HepG2 (cell line): ENCODE data around the gene KLF15. TPM values are rescaled to one million over a fixed set of nuclear protein-coding genes. Genes with fewer than 3 reads are reported as not detected.

Experiments
- ARNT ChIP-seq: fragments of 450-650 bp; IDR thresholded peaks from 2 replicates; pipeline ENCODE4 v1.6.1; 2017
- CBX1 ChIP-seq: IDR thresholded peaks from one replicate; pipeline ENCODE4 v1.6.1; 2016; ENCODE audit warnings: antibody characterized with exemption, low read depth
- DMAP1 ChIP-seq: IDR thresholded peaks from 2 replicates; pipeline ENCODE4 v1.6.1; 2016
- FOSL1 ChIP-seq: sonication (generic); formaldehyde crosslinking; IDR thresholded peaks from 2 replicates; pipeline ENCODE4 v1.9.0; 2021; ENCODE audit warnings: missing genetic modification reagents, borderline replicate concordance
- HNRNPUL1 ChIP-seq: fragments of 200-400 bp; formaldehyde crosslinking; IDR thresholded peaks from 2 replicates; pipeline ENCODE4 v1.6.1; 2017; ENCODE audit warnings: low read depth, mild to moderate bottlenecking, low read length, moderate library complexity
- MAFK ChIP-seq, 2 experiments: IDR thresholded peaks in 1 of 2; conservative IDR thresholded peaks in 1 of 2; 2 replicates each; pipeline ENCODE4 v1.6.1; 2011; ENCODE audit warnings: improper control_type of control experiment in 2 of 2, low read length in 2 of 2
- MEF2D ChIP-seq: sonication (generic); formaldehyde crosslinking; IDR thresholded peaks from 2 replicates; pipeline ENCODE4 v1.5.1; 2020; ENCODE audit warnings: mild to moderate bottlenecking, missing genetic modification reagents
- MTA1 ChIP-seq: sonication (generic); formaldehyde crosslinking; IDR thresholded peaks from 2 replicates; pipeline ENCODE4 v1.4.0; 2020; ENCODE audit warnings: missing genetic modification reagents, mild to moderate bottlenecking, borderline replicate concordance
- MTA3 ChIP-seq: sonication (generic); formaldehyde crosslinking; IDR thresholded peaks from 2 replicates; pipeline ENCODE4 v1.4.0; 2020; ENCODE audit warnings: missing genetic modification reagents
- MYC ChIP-seq: sonication (generic); formaldehyde crosslinking; IDR thresholded peaks from 2 replicates; pipeline ENCODE4 v1.9.0; 2021; ENCODE audit warnings: missing genetic modification reagents, borderline replicate concordance
- NCOA2 ChIP-seq: sonication (generic); formaldehyde crosslinking; IDR thresholded peaks from 2 replicates; pipeline ENCODE4 v1.8.0; 2022; ENCODE audit warnings: inconsistent platforms
- RAD21 ChIP-seq: fragments of 450-650 bp; formaldehyde crosslinking; IDR thresholded peaks from 2 replicates; pipeline ENCODE4 v1.5.0; 2020; ENCODE audit warnings: mild to moderate bottlenecking
- RARG ChIP-seq: sonication (generic); formaldehyde crosslinking; IDR thresholded peaks from 2 replicates; pipeline ENCODE4 v1.4.0; 2020; ENCODE audit warnings: low read depth, mild to moderate bottlenecking, missing genetic modification reagents
- TERF1 ChIP-seq: sonication (generic); formaldehyde crosslinking; IDR thresholded peaks from 2 replicates; pipeline ENCODE4 v1.8.0; 2022; ENCODE audit warnings: mild to moderate bottlenecking, missing genetic modification reagents, moderate library complexity
- ZBTB42 ChIP-seq: sonication (generic); formaldehyde crosslinking; IDR thresholded peaks from 2 replicates; pipeline ENCODE4 v1.5.0; 2020; ENCODE audit warnings: mild to moderate bottlenecking, missing genetic modification reagents
- ZMAT5 ChIP-seq: sonication (generic); formaldehyde crosslinking; IDR thresholded peaks from 2 replicates; pipeline ENCODE4 v1.5.0; 2020; ENCODE audit warnings: mild to moderate bottlenecking, low read depth, missing genetic modification reagents, borderline replicate concordance
- ZNF24 ChIP-seq: fragments of 450-650 bp; IDR thresholded peaks from 2 replicates; pipeline ENCODE4 v1.6.1; 2017; ENCODE audit warnings: antibody characterized with exemption, mild to moderate bottlenecking
- ZNF557 ChIP-seq: sonication (generic); formaldehyde crosslinking; IDR thresholded peaks from 2 replicates; pipeline ENCODE4 v1.4.0; 2020; ENCODE audit warnings: missing genetic modification reagents
- ZNF564 ChIP-seq: sonication (generic); formaldehyde crosslinking; IDR thresholded peaks from 2 replicates; pipeline ENCODE4 v1.8.1; 2023; ENCODE audit warnings: mild to moderate bottlenecking, missing genetic modification reagents
- ZNF777 ChIP-seq: sonication (generic); formaldehyde crosslinking; IDR thresholded peaks from 2 replicates; pipeline ENCODE4 v1.4.0; 2020; ENCODE audit warnings: missing genetic modification reagents
- polyA plus RNA-seq, 8 experiments: library from polyadenylated mRNA; depleted of rRNA in 3 of 8; stranded (reverse) in 7 of 8; unstranded in 1 of 8; fragments of >200 nt; fragmentation: Illumina TruSeq in 4 of 8; extraction: Trizol in 4 of 8; gene quantifications; 2 replicates each; pipeline versions ENCODE4 v1.2.1 to v1.2.3, GENCODE V29; 2011 to 2016; ENCODE audit warnings: low read depth in 4 of 8, missing spikeins in 1 of 8, mixed read lengths in 1 of 8; ENCODE audit not compliant: insufficient read depth in 1 of 8
- total RNA-seq, 5 experiments: library from RNA; depleted of rRNA; stranded (reverse); fragments of >200 nt; fragmentation: Illumina TruSeq; extraction: Trizol; gene quantifications; 2 replicates each; pipeline ENCODE4 v1.2.3, GENCODE V29; 2016; ENCODE audit warnings: low read depth in 1 of 5
- TF ChIP-seq, protein P1 (sequence below): IDR thresholded peaks from 2 replicates; pipeline ENCODE4 v1.6.1; 2016; ENCODE audit warnings: mild to moderate bottlenecking, missing biosample characterization, missing genetic modification reagents
- TF ChIP-seq, protein P2 (sequence below): fragments of 450-650 bp; IDR thresholded peaks from 2 replicates; pipeline ENCODE4 v1.6.1; 2017
- TF ChIP-seq, protein P3 (sequence below): sonication (generic); formaldehyde crosslinking; IDR thresholded peaks from 2 replicates; pipeline ENCODE4 v1.5.0; 2020; ENCODE audit warnings: mild to moderate bottlenecking, missing genetic modification reagents, borderline replicate concordance

The KLF15 gene
- total and polyA plus RNA-seq, 2 of the 13 experiments (the other 11 are each of a cell fraction or from before 2014, with no cell fraction given), result 7.1 to 7.8 TPM

- TF ChIP-seq, protein P1, sequence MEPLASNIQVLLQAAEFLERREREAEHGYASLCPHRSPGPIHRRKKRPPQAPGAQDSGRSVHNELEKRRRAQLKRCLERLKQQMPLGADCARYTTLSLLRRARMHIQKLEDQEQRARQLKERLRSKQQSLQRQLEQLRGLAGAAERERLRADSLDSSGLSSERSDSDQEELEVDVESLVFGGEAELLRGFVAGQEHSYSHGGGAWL (CRISPR knock-in tag), result no peak
- TF ChIP-seq HNRNPUL1 (no peak), MTA3 (no peak), ZNF24 (no peak), ARNT (no peak), MYC (CRISPR knock-in tag) (0 out of 2 replicates have a peak, but pooled peaks have one; percentile 20), ZNF564 (CRISPR knock-in tag) (no peak), ZNF557 (CRISPR knock-in tag) (no peak), NCOA2 (0 out of 2 replicates have a peak, but pooled peaks have one; percentile 14), RAD21 (no peak), ZMAT5 (CRISPR knock-in tag) (no peak), RARG (CRISPR knock-in tag) (no peak), MAFK (conservative IDR thresholded peaks at IDR 0.05 in 1 of 2, IDR thresholded peaks at IDR 0.05 in 1 of 2; ENCODE audit: low read length in 2 of 2) (no peak), ZBTB42 (no peak), TERF1 (CRISPR knock-in tag) (no peak), ZNF777 (CRISPR knock-in tag) (no peak), CBX1 (no peak), DMAP1 (no peak), MTA1 (CRISPR knock-in tag) (no peak), MEF2D (CRISPR knock-in tag) (no peak), FOSL1 (CRISPR knock-in tag) (no peak)
- TF ChIP-seq, protein P2, sequence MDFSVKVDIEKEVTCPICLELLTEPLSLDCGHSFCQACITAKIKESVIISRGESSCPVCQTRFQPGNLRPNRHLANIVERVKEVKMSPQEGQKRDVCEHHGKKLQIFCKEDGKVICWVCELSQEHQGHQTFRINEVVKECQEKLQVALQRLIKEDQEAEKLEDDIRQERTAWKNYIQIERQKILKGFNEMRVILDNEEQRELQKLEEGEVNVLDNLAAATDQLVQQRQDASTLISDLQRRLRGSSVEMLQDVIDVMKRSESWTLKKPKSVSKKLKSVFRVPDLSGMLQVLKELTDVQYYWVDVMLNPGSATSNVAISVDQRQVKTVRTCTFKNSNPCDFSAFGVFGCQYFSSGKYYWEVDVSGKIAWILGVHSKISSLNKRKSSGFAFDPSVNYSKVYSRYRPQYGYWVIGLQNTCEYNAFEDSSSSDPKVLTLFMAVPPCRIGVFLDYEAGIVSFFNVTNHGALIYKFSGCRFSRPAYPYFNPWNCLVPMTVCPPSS, result no peak
- TF ChIP-seq, protein P3, sequence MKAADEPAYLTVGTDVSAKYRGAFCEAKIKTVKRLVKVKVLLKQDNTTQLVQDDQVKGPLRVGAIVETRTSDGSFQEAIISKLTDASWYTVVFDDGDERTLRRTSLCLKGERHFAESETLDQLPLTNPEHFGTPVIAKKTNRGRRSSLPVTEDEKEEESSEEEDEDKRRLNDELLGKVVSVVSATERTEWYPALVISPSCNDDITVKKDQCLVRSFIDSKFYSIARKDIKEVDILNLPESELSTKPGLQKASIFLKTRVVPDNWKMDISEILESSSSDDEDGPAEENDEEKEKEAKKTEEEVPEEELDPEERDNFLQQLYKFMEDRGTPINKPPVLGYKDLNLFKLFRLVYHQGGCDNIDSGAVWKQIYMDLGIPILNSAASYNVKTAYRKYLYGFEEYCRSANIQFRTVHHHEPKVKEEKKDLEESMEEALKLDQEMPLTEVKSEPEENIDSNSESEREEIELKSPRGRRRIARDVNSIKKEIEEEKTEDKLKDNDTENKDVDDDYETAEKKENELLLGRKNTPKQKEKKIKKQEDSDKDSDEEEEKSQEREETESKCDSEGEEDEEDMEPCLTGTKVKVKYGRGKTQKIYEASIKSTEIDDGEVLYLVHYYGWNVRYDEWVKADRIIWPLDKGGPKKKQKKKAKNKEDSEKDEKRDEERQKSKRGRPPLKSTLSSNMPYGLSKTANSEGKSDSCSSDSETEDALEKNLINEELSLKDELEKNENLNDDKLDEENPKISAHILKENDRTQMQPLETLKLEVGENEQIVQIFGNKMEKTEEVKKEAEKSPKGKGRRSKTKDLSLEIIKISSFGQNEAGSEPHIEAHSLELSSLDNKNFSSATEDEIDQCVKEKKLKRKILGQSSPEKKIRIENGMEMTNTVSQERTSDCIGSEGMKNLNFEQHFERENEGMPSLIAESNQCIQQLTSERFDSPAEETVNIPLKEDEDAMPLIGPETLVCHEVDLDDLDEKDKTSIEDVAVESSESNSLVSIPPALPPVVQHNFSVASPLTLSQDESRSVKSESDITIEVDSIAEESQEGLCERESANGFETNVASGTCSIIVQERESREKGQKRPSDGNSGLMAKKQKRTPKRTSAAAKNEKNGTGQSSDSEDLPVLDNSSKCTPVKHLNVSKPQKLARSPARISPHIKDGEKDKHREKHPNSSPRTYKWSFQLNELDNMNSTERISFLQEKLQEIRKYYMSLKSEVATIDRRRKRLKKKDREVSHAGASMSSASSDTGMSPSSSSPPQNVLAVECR (CRISPR knock-in tag), result peak; percentile 30; the same call in 1 of the 2 replicates
These were observed 10.2 kb upstream of the KLF15 start (continued) for GRCh38 chr3:126367316-126367805.
